OCI-LY7 (cell line): ENCODE measurements around the gene PRSS2.

Experiments
- CTCF ChIP-seq: fragments of 200-600 bp; sonication (generic); conservative IDR thresholded peaks from 2 replicates; pipeline ENCODE4 v1.5.1; 2014; ENCODE audit warnings: mild to moderate bottlenecking, antibody characterized with exemption, low read length, moderate library complexity, mixed read lengths
- EZH2phosphoT487 ChIP-seq: fragments of 200-600 bp; sonication (generic); IDR thresholded peaks from 2 replicates; pipeline ENCODE4 v1.6.1; 2018; ENCODE audit warnings: low read depth, borderline replicate concordance, mild to moderate bottlenecking, mixed run types, antibody characterized with exemption, low read length, moderate library complexity, mixed read lengths

GRCh38 chr7:142792129-142792528 is 21.4 kb downstream of the PRSS2 start:
- TF ChIP-seq CTCF (no peak), EZH2phosphoT487 (no peak)
